ENCODE data around the gene GRM8.

GRM8 gene

GRCh38 chr7:126656165-126656564 is 596.6 kb downstream of the GRM8 start:
- DNase-seq = no peak

DNA sequence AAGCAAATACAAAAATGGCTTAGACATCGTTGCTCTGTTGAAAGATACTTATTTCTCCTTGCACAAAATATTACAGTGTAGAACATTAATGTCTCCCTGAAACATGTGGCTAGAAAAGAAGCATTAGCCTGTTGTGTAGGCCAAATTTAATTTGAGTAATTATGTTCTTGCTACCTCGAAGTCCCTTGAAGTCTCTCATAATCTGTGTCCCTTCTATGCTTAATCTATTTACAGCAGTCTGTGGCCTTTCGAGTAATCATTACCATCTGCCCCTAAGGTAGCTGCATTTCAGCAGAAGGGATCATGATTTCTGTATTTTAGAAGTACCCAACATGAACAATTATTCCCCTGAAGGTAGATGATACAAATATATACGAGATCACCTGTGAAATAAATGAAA is 615.2 kb downstream of the GRM8 start:
- no peak for DNase-seq

DNA sequence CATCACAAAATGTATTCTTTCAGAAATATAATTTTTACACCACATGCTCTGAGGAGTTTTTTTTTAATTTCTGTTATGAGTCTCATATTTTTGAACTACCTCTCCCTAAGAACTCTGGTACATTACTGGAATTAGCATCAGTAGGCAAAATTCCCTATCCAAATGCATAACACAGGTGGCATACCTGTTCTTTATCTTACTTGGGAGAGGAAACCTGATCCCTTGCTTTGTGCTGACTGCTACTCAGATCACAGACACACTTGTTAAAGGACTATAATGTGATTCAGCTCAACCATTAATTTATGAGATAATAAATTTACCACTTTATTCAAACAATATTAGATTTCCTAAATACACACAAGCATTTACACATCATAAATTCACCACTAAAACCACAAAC is 617.2 kb downstream of the GRM8 start:
- DNase-seq = no peak

GRCh38 chr7:126608339-126608776 is 644.4 kb downstream of the GRM8 start:
- no peak for DNase-seq

- DNase-seq = no peak
Observed at GRCh38 chr7:126606331-126606730, 646.4 kb downstream of the GRM8 start.

- no peak for DNase-seq
Observed at GRCh38 chr7:126605553-126605952, 647.2 kb downstream of the GRM8 start.

- DNase-seq = no peak
Observed at GRCh38 chr7:126605056-126605455, 647.7 kb downstream of the GRM8 start.

GRCh38 chr7:126589068-126589684 is 663.6 kb downstream of the GRM8 start:
- DNase-seq = no peak

DNA sequence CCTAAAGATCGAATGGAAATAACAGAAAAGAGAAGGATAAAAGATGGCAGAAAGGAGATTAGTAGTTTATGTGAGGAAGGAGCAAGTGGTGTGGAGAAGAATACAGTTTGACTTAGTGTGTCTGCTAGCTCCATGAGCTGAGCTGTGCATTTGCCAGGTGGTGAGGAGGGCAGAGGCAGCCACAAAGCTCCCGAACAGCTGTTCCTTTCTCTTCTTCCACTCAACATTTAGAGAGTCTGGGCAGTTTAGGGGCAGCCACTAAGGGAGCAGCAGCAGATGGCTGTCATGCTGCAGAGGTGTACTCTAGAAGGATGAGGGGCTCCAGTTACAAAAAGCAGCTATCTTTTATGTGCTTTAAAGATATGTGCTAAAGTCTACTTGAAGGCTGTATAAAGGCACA is 674.4 kb downstream of the GRM8 start:
- DNase-seq = no peak

GRCh38 chr7:126574276-126575250 is 678.2 kb downstream of the GRM8 start:
- no peak for DNase-seq

- no peak for DNase-seq
Observed at GRCh38 chr7:126570845-126571244, 681.9 kb downstream of the GRM8 start.

GRCh38 chr7:126569402-126569801 is 683.3 kb downstream of the GRM8 start:
- no peak for DNase-seq

DNA sequence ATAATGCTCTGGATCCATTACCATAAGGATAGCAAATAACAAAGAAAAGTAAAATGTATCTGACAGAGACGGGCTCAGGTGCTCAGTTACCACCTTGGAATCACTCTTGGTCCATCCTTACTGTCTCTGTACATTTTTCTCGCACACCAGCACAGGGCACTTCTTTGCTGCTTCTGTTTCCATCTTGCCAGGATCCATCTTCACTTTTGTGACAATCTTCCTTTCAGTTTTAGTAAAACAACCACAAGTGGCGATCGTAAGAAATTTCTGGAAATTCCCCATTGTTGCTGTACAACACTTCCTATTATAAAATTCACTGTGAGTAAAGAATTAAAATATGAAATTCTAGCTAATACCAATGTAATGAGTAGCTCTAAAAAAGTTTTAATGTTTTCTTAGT is 695.5 kb downstream of the GRM8 start:
- no peak for DNase-seq

- no peak for DNase-seq
Observed at GRCh38 chr7:126541406-126541805, 711.3 kb downstream of the GRM8 start.

DNA sequence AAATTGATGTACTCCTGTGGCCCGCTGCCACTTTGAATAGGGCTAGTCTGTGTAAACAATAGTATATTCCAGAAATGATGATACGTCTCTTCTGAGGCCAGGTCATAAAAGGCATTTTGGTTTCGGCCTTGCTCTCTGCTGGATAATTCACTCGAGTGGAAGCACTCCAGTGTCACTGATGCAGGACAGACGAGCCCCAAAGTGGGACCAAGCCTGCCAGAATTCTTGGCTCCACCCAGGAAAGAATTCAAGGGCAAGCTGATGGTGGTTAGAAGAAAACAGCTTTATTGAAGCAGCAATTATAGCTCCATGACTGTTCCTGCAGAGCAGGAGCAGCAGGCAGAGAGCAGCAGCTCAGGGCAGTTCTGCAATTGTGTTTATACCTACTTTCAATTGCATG is 717.6 kb downstream of the GRM8 start:
- no peak for DNase-seq

- DNase-seq = no peak
Observed at GRCh38 chr7:126533715-126534114, 719.0 kb downstream of the GRM8 start.

DNA sequence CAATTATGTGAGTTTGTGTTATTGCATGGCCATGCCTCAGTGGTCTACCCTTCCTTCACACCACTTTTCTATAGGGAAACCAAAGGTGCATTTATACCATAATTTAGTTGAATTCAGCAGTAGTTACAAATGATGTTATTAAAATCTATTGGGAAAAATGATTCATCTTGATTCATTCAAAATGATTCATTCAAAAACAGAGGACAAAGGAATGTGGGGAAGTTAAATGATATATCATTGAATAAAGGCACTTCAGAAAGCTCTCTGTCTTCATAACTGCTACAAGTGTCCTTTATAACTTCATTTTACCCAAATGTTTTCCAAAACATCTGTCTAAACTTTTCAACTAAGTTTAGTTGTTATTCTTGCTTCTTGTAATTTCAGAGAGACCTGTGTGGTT is 722.9 kb downstream of the GRM8 start:
- no peak for DNase-seq

- DNase-seq = no peak
Observed at GRCh38 chr7:126529254-126529653, 723.5 kb downstream of the GRM8 start.

DNA sequence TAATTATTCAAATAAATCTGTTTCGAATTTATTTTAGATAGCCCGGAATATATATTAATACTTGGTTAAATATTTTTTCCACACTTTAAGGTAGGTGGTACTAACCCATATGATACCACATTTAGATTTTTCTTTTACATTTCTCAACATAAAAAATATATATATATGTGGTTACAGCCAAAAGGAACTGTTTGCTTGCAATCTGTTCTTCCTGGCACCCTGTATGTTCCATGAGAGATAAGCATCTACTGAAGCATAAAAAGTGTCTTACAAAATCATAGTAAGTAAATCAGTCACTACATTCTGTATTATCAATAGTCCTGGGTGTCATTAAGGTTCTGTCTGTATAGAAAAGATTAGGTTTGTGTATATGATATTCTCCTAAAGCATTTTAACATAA is 726.8 kb downstream of the GRM8 start:
- DNase-seq = no peak

GRCh38 chr7:126524967-126525366 is 727.8 kb downstream of the GRM8 start:
- no peak for DNase-seq

DNA sequence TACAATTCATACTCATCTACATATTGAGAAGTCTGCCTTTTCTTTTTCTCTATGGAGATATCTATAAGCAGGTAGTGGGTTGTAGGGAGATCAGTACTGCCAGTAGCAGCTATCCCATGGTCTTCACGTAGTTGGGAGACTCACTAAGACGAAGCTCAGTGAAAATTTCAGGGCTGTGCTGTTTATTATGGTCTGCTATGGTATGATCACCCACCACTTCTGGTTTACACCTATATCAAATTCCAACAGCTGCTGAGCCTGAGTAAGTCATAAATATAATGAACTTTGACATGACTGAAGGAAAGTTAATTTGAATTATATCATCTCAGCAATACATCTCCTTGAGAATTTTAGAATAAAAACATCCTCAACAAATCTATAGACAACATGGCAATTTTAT is 741.7 kb downstream of the GRM8 start:
- no peak for DNase-seq

- no peak for DNase-seq
Observed at GRCh38 chr7:126501617-126502016, 751.1 kb downstream of the GRM8 start.

- DNase-seq = no peak
Observed at GRCh38 chr7:126499481-126499880, 753.3 kb downstream of the GRM8 start.

DNA sequence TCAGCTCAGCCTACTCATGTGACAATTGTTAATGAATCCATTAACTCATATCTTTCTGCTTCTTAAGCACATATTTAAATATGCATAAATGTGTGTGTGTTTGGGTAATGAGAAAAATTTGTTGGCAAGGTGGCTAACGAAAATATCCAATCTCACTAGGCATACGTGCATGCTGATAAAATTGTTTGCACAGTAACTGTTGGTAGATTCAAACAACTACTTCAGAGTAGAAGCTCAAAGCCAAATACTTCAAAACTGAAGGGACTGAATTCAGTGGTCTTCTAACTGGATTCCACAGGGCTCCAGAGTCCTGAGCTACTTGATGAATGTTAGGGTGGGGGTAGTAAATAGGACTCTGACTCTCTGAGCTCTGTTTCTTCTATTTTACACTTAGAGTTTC is 757.0 kb downstream of the GRM8 start:
- no peak for DNase-seq
